ENCODE results near the gene PRDM1.

The PRDM1 gene

GRCh38 chr6:106094964-106095335 lies 8.8 kb downstream of the PRDM1 start:
- DNase-seq = no peak

- DNase-seq = peak in 1 of 56 donors; percentile 3
Measured at GRCh38 chr6:106097411-106098231, 11.5 kb downstream of the PRDM1 start.

GRCh38 chr6:106098383-106099234 lies 12.5 kb downstream of the PRDM1 start:
- no peak for DNase-seq

- no peak for DNase-seq
Measured at GRCh38 chr6:106099235-106099537, 13.1 kb downstream of the PRDM1 start.

- DNase-seq = no peak
Measured at GRCh38 chr6:106100755-106101154, 14.6 kb downstream of the PRDM1 start.

GRCh38 chr6:106101466-106101865 lies 15.3 kb downstream of the PRDM1 start:
- DNase-seq = no peak

GRCh38 chr6:106102034-106102433 lies 15.9 kb downstream of the PRDM1 start:
- peak in 1 of 56 donors; percentile 22 for DNase-seq

- no peak for DNase-seq
Measured at GRCh38 chr6:106102967-106103727, 17.0 kb downstream of the PRDM1 start.

GRCh38 chr6:106103728-106104109 lies 17.6 kb downstream of the PRDM1 start:
- no peak for DNase-seq

- DNase-seq = no peak
Measured at GRCh38 chr6:106104476-106104875, 18.3 kb downstream of the PRDM1 start.

- no peak for DNase-seq
Measured at GRCh38 chr6:106104941-106105340, 18.8 kb downstream of the PRDM1 start.

- no peak for DNase-seq
Measured at GRCh38 chr6:106105493-106105892, 19.4 kb downstream of the PRDM1 start.

- DNase-seq = no peak
Measured at GRCh38 chr6:106106276-106107042, 20.3 kb downstream of the PRDM1 start.

GRCh38 chr6:106107043-106107613 lies 21.0 kb downstream of the PRDM1 start:
- DNase-seq = no peak

GRCh38 chr6:106108129-106108528 lies 22.0 kb downstream of the PRDM1 start:
- no peak for DNase-seq

- DNase-seq = no peak
Measured at GRCh38 chr6:106109029-106109428, 22.9 kb downstream of the PRDM1 start.

- DNase-seq = no peak
Measured at GRCh38 chr6:106110164-106110826, 24.2 kb downstream of the PRDM1 start.

- DNase-seq = no peak
Measured at GRCh38 chr6:106112433-106112832, 26.3 kb downstream of the PRDM1 start.

GRCh38 chr6:106113256-106113959 lies 27.3 kb downstream of the PRDM1 start:
- no peak for DNase-seq

- DNase-seq = no peak
Measured at GRCh38 chr6:106114492-106114891, 28.4 kb downstream of the PRDM1 start.

Data from amygdala (tissue), 56 donors.